GM12878 (cell line): ENCODE results near the gene REEP2. TPM values are rescaled to one million over a fixed set of nuclear protein-coding genes. Genes with fewer than 3 reads are reported as not detected.
A peak's percentile ranks its signal among the peaks of the same experiment; 100 is the strongest.

Experiments used
- ATAC-seq: fragments of 200-7000 bp; cut with Tn5 transposase; 3 replicates; pipeline ENCODE4 v1.9.1; 2020; ENCODE audit warnings: mild to moderate bottlenecking, moderate library complexity
- BruUV-seq: library from RNA; stranded (reverse); fragments of 400-500 nt; replicated peaks from 2 replicates; lab custom pipeline; 2021; lab: Mats Ljungman, UMichigan
- CTCF ChIA-PET: fragments of 300-600 bp; sonication (Branson Sonifier 250); formaldehyde crosslinking; extraction: SDS; loops from one replicate; lab custom pipeline; 2021; ENCODE audit warnings: inconsistent platforms; lab: Yijun Ruan, JAX
- POLR2A ChIA-PET: fragments of 350-600 bp; formaldehyde crosslinking; extraction: SDS; loops from one replicate; lab custom pipeline; 2021; ENCODE audit warnings: inconsistent platforms; lab: Charles Lee
- RAD21 ChIA-PET: fragments of 300-600 bp; sonication (Branson Sonifier 250); formaldehyde crosslinking; loops from one replicate; lab custom pipeline; 2023; ENCODE audit warnings: antibody characterized with exemption; ENCODE audit not compliant: unreplicated experiment; lab: Charles Lee
- SMC1A ChIA-PET: fragments of 300-600 bp; sonication (Branson Sonifier 250); formaldehyde crosslinking; loops from one replicate; lab custom pipeline; 2023; ENCODE audit not compliant: unreplicated experiment, uncharacterized antibody; lab: Charles Lee
- DNase-seq: peaks from one replicate; pipeline ENCODE4 v3.0.0-alpha.2; 2011; ENCODE audit warnings: low read depth, low spot score
- FAIRE-seq: peaks from 3 replicates; lab custom pipeline; 2011; peaks lifted over from hg19 to GRCh38; lab: Jason Lieb, UNC
- H2AFZ ChIP-seq: 2 replicates; pipeline ENCODE4 v1.6.0; 2011; ENCODE audit warnings: low read depth, low read length, control low read depth; ENCODE audit not compliant: control insufficient read depth
- H3K27ac ChIP-seq: 2 replicates; pipeline ENCODE4 v1.5.1; 2011; ENCODE audit warnings: control low read depth; ENCODE audit not compliant: control insufficient read depth, insufficient read depth
- H3K27me3 ChIP-seq, 2 experiments: replicated peaks in 1 of 2; 2 replicates each; pipeline versions ENCODE4 v1.6.0 to v1.6.1; 2011; ENCODE audit warnings: low read length in 1 of 2; ENCODE audit not compliant: control insufficient read depth in 2 of 2, insufficient read depth in 2 of 2
- H3K36me3 ChIP-seq, 2 experiments: 2 replicates each; pipeline ENCODE4 v1.5.1; 2011; ENCODE audit warnings: low read length in 1 of 2; ENCODE audit not compliant: control insufficient read depth in 2 of 2, insufficient read depth in 2 of 2
- H3K4me1 ChIP-seq: 2 replicates; pipeline ENCODE4 v1.6.1; 2011; ENCODE audit warnings: mild to moderate bottlenecking, low read length, moderate library complexity, mixed read lengths; ENCODE audit not compliant: control insufficient read depth, insufficient read depth
- H3K4me2 ChIP-seq: 2 replicates; pipeline ENCODE4 v1.6.0; 2011; ENCODE audit warnings: control low read depth; ENCODE audit not compliant: control insufficient read depth, insufficient read depth
- H3K4me3 ChIP-seq: fragments of 200-600 bp; sonication (generic); 2 replicates; pipeline ENCODE4 v1.5.1; 2016
- H3K79me2 ChIP-seq: 2 replicates; pipeline ENCODE4 v1.6.0; 2011; ENCODE audit warnings: low read length; ENCODE audit not compliant: control insufficient read depth, insufficient read depth
- H3K9ac ChIP-seq: 2 replicates; pipeline ENCODE4 v1.8.0; 2011; ENCODE audit warnings: low read length, control low read depth, mixed read lengths; ENCODE audit not compliant: control insufficient read depth, insufficient read depth
- H3K9me3 ChIP-seq: replicated peaks from 3 replicates; pipeline ENCODE4 v1.5.1; 2011; ENCODE audit warnings: mild to moderate bottlenecking, low read length; ENCODE audit not compliant: control insufficient read depth, insufficient read depth
- H4K20me1 ChIP-seq: 2 replicates; pipeline ENCODE4 v1.6.0; 2011; ENCODE audit not compliant: control insufficient read depth, insufficient read depth
- BACH1 ChIP-seq: fragments of 450-650 bp; IDR thresholded peaks from 2 replicates; pipeline ENCODE4 v1.6.1; 2017; ENCODE audit warnings: mild to moderate bottlenecking, borderline replicate concordance
- EGR1 ChIP-seq, 2 experiments: IDR thresholded peaks; 1 replicate in 1 of 2; 2 replicates in 1 of 2; pipeline ENCODE4 v1.6.1; 2011 to 2012; ENCODE audit warnings: low read depth in 2 of 2, low read length in 2 of 2, borderline replicate concordance in 1 of 2, mild to moderate bottlenecking in 1 of 2, moderate library complexity in 1 of 2
- FOXM1 ChIP-seq: IDR thresholded peaks from 2 replicates; pipeline ENCODE4 v1.6.1; 2012; ENCODE audit warnings: low read depth, mild to moderate bottlenecking, inconsistent platforms, low read length, moderate library complexity
- MYC ChIP-seq: IDR thresholded peaks from 2 replicates; pipeline ENCODE4 v1.6.1; 2011; ENCODE audit warnings: mild to moderate bottlenecking, low read length, moderate library complexity, inconsistent platforms; ENCODE audit not compliant: insufficient read depth, insufficient replicate concordance, insufficient read length, severe bottlenecking
- NBN ChIP-seq: fragments of 450-650 bp; IDR thresholded peaks from 2 replicates; pipeline ENCODE4 v1.6.1; 2016
- NFYB ChIP-seq: IDR thresholded peaks from 2 replicates; pipeline ENCODE4 v1.6.1; 2011; ENCODE audit warnings: low read depth, mild to moderate bottlenecking, low read length, improper control_type of control experiment, moderate library complexity; ENCODE audit not compliant: insufficient read depth
- NR2C2 ChIP-seq: IDR thresholded peaks from 2 replicates; pipeline ENCODE4 v1.6.1; 2011; ENCODE audit warnings: borderline replicate concordance, low read depth; ENCODE audit not compliant: control insufficient read depth, insufficient read length
- RCOR1 ChIP-seq: conservative IDR thresholded peaks from 2 replicates; pipeline ENCODE4 v1.6.1; 2012; ENCODE audit warnings: low read depth, low read length, improper control_type of control experiment
- SMAD1 ChIP-seq: fragments of 450-650 bp; IDR thresholded peaks from 2 replicates; pipeline ENCODE4 v1.6.1; 2018; ENCODE audit warnings: mild to moderate bottlenecking, low read depth; ENCODE audit not compliant: partially characterized antibody
- SMAD5 ChIP-seq: IDR thresholded peaks from 2 replicates; pipeline ENCODE4 v1.6.1; 2016; ENCODE audit warnings: antibody characterized with exemption, low read depth
- SPI1 ChIP-seq: IDR thresholded peaks from 2 replicates; pipeline ENCODE4 v1.6.1; 2011; ENCODE audit warnings: low read depth, mild to moderate bottlenecking, low read length, moderate library complexity, borderline replicate concordance; ENCODE audit not compliant: insufficient read depth
- TBL1XR1 ChIP-seq: IDR thresholded peaks from 2 replicates; pipeline ENCODE4 v1.6.1; 2012; ENCODE audit warnings: low read depth, low read length, improper control_type of control experiment
- ZNF207 ChIP-seq: fragments of 450-650 bp; IDR thresholded peaks from 2 replicates; pipeline ENCODE4 v1.6.1; 2014; ENCODE audit warnings: antibody characterized with exemption, mild to moderate bottlenecking, borderline replicate concordance
- WGBS: methylation state at CpG from one replicate; pipeline ENCODE4 v1.1.6; 2016; ENCODE audit warnings: low lambda C conversion rate; ENCODE audit not compliant: insufficient replicate concordance, insufficient coverage; ENCODE audit errors: missing lambda C conversion rate; 5-methylcytosine and 5-hydroxymethylcytosine counted together
- in situ Hi-C: fragments of 300-500 bp; cut with MboI; formaldehyde crosslinking; loops from 9 replicates; pipeline ENCODE4 v1.14.3; 2018; ENCODE audit warnings: mixed read lengths
- intact Hi-C: fragments of 100-400 bp; cut with micrococcal nuclease; formaldehyde crosslinking; loops from one replicate; pipeline ENCODE4 v1.14.2; 2022; ENCODE audit not compliant: unreplicated experiment
- polyA plus RNA-seq, 11 experiments: library from polyadenylated mRNA; depleted of rRNA in 4 of 11; unstranded in 6 of 11; stranded (reverse) in 5 of 11; fragments of >200 nt; fragmentation: Nextera tagmentation in 4 of 11; fragmentation: Illumina TruSeq in 1 of 11; extraction: Ambion mirVana in 4 of 11; extraction: Trizol in 1 of 11; gene quantifications; 1 replicate in 1 of 11; 2 replicates in 10 of 11; pipeline versions ENCODE4 v1.2.1 to v1.2.3, GENCODE V29; 2011 to 2016; ENCODE audit warnings: inconsistent platforms in 2 of 11, missing spikeins in 2 of 11, low read depth in 1 of 11
- total RNA-seq, 4 experiments: library from RNA; depleted of rRNA in 3 of 4; stranded (reverse); fragments of >200 nt in 3 of 4; fragmentation: Illumina TruSeq in 1 of 4; extraction: Trizol in 1 of 4; gene quantifications; 2 replicates each; pipeline versions ENCODE4 v1.2.1 to v1.2.3, GENCODE V29; 2013 to 2021
- TF ChIP-seq, protein P1 (sequence below): fragments of 450-650 bp; IDR thresholded peaks from 2 replicates; pipeline ENCODE4 v1.6.1; 2016; ENCODE audit warnings: mild to moderate bottlenecking, moderate library complexity, borderline replicate concordance
- TF ChIP-seq, protein P2 (sequence below): fragments of 450-650 bp; IDR thresholded peaks from 2 replicates; pipeline ENCODE4 v1.6.1; 2016; ENCODE audit warnings: mild to moderate bottlenecking

REEP2 gene
- total and polyA plus RNA-seq, 10 of the 15 experiments (the other 5 are each of a cell fraction or from before 2014, with no cell fraction given) = 0.10 to 3.1 (median 2.0) TPM

DNA sequence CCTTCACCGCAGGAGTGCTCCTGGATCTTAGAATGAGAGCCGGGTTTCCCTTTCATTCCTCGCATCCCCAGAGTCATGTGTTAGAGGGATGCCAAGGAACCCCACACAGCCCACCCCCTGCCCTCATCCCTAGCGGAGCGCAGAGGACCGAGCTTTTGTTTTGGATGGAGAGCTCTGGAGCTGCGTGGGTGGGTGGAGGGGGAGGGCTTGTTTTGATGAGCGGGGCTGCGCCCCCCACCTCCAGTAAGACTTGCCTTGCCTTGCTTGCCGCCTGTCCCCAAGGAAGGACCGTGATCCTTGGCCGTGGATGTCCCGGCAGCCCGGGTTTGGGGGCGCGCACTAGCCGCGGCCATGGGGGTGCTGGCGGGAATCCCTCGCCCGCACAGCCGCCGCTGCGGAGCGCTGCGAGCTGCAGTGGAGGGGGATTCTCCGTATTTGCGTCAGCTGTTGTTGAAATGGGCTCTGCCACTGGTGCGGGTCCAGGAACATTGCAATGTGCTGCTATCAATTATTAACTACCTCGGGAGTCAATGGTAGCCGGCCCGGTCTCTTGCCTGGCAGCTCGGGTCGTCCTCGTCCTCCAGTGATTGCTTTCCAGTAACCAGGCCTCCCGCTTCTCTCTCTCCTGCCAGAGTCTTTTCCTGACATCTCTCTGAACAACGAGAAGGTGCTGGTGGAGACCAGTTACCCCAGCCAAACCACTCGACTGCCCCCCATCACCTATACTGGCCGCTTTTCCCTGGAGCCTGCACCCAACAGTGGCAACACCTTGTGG is 27.5 kb downstream of the REEP2 start:
- ChIA-PET SMC1A (interaction anchor here (0.6 kb wide), 1 partner anchor 17 kb away, joined by 3 read pairs; no protein-coding TSS in a partner anchor), RAD21 (interaction anchor here (0.5 to 2.7 kb wide), 3 partner anchors 77 to 920 kb away, joined by 3 to 12 read pairs (median 3); partner anchors contain the start of gene ETF1), POLR2A (interaction anchor here (0.5 to 1.9 kb wide), 4 partner anchors 16 to 253 kb away, joined by 4 to 14 read pairs (median 4); partner anchors contain the start of genes CDC23 and KDM3B), CTCF (interaction anchor here (0.6 to 9.2 kb wide), 7 partner anchors 15 to 127 kb away, joined by 3 to 71 read pairs (median 8); partner anchors contain the start of gene KDM3B)
- Histone ChIP-seq H3K27ac (no peak overlapping the region), H3K79me2 (no peaks in the 10 kb centered on the region), H3K4me2 (peak overlapping the region; percentile 97), H3K9me3 (no peaks in the 10 kb centered on the region), H3K36me3 (no peaks in the 10 kb centered on the region; a peak in 1 of 4 replicates), H3K27me3 (peaks cover 0 to 6% of the 10 kb centered on the region in 2 experiments; a peak in 1 of 4 replicates), H4K20me1 (no peaks in the 10 kb centered on the region), H3K9ac (no peak overlapping the region), H3K4me3 (peak overlapping the region; percentile 80), H3K4me1 (peaks cover 8% of the 10 kb centered on the region), H2AFZ (no peak overlapping the region)
- no peak for FAIRE-seq
- ATAC-seq = no peak
- in situ Hi-C loops (no loop called here), intact Hi-C loops (loop anchor here (10.0 kb wide), 2 partner anchors 712 to 798 kb away; partner anchors contain the start of gene HNRNPA0)
- BruUV-seq = no TSS peak
- 49% methylated on average over 38 of the region's 39 CpGs for WGBS
- no peak for DNase-seq
- TF ChIP-seq, protein P1, sequence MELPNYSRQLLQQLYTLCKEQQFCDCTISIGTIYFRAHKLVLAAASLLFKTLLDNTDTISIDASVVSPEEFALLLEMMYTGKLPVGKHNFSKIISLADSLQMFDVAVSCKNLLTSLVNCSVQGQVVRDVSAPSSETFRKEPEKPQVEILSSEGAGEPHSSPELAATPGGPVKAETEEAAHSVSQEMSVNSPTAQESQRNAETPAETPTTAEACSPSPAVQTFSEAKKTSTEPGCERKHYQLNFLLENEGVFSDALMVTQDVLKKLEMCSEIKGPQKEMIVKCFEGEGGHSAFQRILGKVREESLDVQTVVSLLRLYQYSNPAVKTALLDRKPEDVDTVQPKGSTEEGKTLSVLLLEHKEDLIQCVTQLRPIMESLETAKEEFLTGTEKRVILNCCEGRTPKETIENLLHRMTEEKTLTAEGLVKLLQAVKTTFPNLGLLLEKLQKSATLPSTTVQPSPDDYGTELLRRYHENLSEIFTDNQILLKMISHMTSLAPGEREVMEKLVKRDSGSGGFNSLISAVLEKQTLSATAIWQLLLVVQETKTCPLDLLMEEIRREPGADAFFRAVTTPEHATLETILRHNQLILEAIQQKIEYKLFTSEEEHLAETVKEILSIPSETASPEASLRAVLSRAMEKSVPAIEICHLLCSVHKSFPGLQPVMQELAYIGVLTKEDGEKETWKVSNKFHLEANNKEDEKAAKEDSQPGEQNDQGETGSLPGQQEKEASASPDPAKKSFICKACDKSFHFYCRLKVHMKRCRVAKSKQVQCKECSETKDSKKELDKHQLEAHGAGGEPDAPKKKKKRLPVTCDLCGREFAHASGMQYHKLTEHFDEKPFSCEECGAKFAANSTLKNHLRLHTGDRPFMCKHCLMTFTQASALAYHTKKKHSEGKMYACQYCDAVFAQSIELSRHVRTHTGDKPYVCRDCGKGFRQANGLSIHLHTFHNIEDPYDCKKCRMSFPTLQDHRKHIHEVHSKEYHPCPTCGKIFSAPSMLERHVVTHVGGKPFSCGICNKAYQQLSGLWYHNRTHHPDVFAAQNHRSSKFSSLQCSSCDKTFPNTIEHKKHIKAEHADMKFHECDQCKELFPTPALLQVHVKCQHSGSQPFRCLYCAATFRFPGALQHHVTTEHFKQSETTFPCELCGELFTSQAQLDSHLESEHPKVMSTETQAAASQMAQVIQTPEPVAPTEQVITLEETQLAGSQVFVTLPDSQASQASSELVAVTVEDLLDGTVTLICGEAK = no peak
- TF ChIP-seq NR2C2 (no peak), FOXM1 (no peak), MYC (no peak), SMAD1 (peak; percentile 18), SPI1 (no peak), NBN (peak; percentile 13; the same call in 1 of the 2 replicates), EGR1 (IDR thresholded peaks at IDR 0.05; ENCODE audit: borderline replicate concordance in 1 of 2, low read depth in 2 of 2, low read length in 2 of 2) (peak in 1 of 2 experiments; percentile 66; a peak in 1 of 3 replicates), ZNF207 (no peak), TBL1XR1 (no peak), BACH1 (0 out of 2 replicates have a peak, but pooled peaks have one; percentile 46), SMAD5 (peak; percentile 7; the same call in 1 of the 2 replicates), RCOR1 (no peak), NFYB (no peak)
- TF ChIP-seq, protein P2, sequence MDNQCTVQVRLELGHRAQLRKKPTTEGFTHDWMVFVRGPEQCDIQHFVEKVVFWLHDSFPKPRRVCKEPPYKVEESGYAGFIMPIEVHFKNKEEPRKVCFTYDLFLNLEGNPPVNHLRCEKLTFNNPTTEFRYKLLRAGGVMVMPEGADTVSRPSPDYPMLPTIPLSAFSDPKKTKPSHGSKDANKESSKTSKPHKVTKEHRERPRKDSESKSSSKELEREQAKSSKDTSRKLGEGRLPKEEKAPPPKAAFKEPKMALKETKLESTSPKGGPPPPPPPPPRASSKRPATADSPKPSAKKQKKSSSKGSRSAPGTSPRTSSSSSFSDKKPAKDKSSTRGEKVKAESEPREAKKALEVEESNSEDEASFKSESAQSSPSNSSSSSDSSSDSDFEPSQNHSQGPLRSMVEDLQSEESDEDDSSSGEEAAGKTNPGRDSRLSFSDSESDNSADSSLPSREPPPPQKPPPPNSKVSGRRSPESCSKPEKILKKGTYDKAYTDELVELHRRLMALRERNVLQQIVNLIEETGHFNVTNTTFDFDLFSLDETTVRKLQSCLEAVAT = 0 out of 2 replicates have a peak, but pooled peaks have one; percentile 97
